EL (cell line): Measurements from ENCODE around the gene FMNL2.

Experiments used
- DNase-seq: peaks from one replicate; pipeline ENCODE4 v3.0.0-alpha.2; 2016

FMNL2 gene

DNA sequence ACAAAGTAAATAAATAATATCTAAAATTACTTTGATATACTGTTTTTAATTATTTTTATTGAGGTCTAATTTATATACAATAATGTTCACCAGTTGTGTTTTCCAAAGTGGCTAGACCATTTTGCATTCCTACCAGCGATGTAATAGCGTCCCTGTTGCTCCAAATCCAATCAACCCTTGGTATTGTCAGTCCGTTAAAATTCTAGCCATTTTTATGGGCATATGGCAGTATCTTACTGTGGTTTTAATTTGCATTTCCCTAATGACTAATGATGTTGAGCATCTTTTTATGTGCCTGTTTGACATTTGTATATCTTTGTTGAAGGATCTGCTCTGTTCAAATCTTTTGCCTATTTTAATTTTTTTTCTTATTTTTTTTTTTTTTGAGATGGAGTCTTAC, 197.3 kb downstream of the FMNL2 start:
- DNase-seq = peak; percentile 57

DNA sequence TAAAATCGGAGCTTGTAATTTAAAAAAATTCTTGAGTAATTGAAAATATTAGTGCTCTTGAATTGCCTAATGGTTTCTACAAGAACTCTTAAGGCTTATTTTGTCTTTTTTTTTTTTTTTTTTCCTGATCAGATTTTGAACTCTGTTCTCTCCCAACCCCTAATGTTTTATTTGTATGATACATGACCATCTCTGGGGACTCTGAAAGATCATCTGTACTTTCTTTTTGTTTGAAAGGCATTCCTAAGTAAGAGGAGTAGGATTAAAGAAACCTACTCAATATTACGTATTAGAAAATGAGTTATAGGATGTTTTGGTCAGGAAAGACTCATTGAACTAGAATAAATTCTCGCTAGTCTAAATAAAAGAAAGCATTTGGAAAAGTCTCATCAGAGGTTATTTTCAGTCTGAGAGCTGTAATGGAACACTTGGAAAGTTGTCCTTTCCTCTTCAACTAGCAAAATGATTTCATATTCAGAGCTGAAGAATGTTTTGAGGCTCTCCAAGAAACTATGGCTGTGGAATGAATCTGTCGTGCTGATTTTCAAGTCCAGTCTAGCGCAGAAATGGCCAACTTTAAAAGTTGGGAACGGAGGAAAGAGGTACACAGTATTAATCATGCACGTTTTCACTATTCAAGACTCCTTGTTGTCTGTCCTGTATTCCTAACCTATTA, 199.6 kb downstream of the FMNL2 start:
- no peak for DNase-seq

DNA sequence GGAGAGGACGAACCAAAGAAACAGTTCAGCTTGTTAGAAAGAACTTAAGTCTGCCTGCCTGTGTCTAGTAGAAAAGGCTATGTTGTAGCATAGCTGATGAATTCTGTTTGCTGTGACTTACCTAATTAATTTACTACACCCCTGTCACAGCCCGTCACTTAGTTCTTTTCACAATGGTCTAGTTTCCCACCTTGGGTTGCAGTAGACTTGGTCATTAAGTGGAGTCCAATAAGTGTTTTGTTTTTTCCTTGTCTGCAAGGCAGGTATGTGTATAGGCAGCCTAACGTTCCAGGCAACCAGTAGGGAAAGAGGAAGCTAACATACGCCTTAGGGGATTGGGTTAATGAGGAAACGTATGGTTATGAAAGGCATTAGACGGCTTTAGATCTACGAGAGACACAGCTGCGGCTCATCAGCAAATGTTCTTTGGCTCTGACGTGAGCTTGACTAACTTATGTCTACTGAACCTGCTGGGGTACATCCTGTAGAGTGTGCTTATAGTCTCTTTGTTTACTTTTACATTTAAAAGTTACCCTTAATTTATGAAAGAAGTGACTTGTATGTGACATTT, 202.2 kb downstream of the FMNL2 start:
- DNase-seq = no peak

DNA sequence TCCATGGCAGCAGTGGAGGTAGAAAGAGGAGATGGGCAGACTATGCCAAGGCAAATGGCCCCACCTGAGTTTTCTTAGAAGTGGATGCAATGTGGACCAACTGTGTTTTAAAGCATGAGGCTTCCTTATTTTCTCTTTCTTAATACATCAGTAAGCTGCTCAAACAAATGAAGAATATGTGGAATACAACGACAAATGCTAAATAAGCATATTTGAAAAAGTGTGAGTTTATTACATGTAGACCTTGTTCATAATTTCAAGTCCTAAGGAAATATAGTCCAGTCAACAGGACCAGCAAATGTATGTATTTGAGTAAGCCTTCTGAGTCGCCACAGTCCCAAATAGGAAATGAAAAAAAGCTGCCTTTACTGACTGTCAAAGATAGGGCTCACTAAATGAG, 204.4 kb downstream of the FMNL2 start:
- no peak for DNase-seq

DNA sequence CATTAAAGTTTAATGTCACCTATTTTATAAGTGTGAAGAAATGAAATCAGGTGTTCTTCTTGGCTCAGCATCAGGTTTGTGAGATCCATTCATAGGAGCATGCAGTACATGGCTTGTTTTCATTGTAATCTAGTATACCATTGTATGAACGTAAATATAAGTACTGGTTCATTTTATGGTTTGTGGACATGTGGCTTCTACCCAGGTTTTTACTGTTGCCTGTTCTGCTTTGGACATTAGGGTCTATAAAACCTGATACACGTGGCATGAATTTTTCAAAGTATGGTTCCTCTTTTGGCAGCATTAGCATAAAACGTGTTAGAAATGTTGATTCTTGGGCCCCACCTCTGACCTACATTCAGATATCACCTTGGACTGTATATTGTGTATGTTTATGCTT, 206.7 kb downstream of the FMNL2 start:
- DNase-seq = no peak

DNA sequence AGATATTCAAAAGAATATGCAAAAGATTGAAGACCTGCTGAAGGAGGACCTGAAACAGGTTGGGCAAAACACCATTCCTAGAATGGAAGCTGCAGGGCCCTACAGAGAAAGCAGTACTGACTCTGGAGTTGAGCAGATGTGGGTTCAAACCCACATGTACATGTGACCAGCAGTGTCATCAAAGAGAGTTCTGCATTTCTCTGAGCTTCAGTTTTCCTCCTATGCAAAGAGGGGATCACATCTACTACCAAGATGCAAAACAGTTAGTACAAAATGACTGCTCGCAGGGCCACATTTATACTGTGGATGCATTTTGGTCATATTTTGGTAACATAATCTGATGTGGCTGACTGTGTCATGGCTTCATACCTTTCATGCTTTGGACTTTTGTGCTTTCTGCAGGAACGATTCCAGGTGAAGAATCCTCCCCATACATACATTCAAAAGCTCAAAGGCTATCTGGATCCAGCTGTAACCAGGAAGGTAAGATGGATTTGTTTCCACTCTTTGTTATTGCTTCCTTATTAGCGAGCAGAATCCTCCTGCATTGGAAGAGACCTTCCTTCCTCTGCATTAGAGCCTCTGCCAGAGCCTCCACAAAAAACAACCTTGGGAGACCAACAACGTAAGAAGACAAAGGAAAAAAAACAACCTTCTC, 207.5 kb downstream of the FMNL2 start:
- DNase-seq = no peak

DNA sequence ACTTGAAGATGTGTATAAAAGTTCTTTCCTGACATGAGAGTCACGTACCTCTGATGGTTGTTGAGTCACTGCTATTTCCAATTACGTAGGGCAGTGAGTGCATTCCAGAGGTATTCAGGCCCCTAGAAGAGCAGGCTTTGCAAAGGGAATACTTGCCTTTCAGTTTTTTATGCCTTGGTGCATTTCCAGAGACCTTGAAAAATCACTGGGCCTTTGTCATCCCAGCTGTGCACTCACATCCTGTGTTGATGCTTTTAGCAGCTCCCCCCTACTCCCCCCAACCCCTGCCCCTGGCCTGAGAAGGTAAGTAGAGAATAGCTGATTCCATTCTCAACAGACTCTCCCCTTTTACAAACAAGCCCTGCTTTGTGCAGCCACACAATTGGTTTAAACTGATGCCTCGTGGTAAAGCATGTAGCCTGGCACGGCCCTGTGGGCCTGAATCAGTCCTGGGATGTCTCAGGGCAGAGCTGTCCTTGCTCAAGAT, 208.1 kb downstream of the FMNL2 start:
- peak; percentile 94 for DNase-seq

DNA sequence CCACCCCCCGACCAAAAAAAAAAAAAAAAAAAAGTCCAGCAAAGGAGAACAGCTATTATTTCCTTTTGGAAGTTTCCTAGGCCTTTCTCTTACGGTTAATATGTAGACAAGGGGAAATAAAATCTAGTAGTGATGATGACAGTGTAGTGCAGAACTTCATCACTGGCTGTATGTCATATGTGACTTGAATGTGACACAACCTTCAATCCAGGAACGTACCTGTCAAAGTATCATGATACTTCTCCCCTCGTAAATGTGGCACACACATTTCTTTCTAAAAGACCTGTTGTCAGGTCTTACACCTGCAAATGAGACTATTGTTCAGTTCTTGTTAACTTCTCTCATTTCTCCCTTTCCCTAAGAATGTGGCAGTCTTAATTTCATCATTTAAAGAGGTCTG, 208.7 kb downstream of the FMNL2 start:
- DNase-seq = no peak

DNA sequence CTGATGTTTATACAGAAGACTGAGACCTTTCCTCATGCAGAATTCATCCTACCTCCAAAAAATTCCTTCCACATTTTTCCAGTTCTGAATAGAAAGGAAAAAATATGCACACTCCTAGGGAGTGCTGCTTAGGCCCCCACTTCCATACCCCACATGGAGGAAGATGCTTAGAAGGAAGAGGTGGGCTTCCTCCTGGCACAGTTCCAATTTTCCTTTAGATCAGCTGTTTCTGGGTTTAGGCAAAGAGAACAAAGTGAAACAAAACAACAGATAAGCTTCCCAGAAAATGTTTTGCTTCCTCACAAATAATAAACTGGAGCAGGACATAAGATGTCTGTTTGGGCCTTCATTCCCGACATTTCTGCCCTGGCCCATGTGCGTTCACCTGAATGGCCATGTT, 209.7 kb downstream of the FMNL2 start:
- DNase-seq = no peak

DNA sequence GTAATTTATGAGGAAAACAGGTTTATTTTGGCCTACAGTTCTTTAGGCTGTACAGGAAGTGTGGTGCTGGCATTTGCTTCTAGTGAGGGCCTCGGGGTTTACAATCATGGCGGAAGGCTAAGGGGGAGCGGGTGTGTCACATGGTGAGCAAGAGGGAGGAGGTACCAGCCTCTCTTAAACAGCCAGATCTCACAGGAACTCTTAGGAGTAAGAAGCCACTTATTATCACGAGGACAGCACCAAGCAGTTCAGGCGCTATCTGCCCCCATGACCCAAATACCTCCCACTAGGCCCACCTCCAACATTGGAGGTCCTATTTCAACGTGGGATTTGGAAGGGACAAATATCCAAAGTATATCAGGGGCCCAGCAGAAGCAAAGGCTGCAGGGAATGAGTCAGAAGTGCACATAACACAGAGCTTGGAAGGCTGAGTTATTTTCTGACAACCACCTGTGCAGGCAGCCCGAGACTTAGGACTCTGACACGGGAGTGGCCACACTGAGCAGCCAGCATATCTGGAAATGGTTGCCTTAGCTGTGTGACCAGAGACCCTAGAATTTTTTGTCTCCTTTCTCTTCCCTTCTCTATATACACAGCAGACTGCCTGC, 211.4 kb downstream of the FMNL2 start:
- DNase-seq = no peak

DNA sequence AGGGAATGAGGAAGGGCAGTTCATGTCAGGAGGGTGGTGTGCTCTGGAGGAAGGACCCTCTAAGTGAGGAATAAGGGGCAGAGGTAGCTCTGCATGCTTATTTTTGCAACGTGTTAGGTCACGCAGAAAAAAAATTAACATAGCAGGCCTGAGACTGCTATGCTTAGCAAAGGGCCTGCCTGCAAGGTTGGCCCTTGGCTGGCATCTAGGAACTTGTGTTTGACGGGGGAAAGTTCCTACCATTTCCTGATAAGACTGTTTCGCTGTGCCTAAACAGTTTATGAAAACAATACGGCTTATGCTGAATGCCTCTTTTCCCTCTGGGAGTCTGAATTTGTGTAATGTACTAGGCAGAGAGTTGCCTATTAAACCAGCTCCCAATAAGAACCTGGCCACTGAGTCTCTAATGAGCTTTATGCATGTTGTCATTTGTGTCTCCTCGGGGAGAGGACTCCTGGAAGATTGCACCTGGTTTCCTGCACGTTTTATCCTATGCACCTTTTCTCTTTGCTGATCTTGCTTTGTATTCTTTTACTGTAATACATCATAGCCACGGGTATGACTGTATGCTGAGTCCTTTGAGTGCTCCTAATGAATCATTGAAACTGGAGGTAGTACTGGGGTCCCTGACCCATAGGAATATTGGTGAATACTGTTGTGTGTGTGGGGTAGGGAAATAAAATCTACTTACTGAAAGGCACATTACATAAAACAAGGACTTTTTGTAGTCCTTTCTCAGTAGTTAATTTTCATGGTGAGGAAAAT, 213.3 kb downstream of the FMNL2 start:
- DNase-seq = no peak

DNA sequence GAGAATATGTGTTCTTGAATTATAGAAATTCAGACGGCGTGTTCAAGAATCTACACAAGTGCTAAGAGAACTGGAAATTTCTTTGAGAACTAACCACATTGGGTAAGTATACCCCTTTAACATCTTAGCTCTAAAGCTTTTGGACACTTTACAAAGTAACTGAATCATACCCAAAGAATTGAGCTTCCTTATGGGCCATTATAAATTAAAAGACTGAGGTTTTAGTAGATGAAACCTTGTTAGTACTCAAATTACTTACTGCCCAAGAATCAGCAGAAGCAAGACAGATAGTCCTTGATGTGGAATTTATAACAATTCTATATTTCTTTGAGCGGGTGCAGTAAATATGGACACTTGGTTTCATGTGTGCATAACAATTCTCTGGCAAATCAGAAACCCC, 214.0 kb downstream of the FMNL2 start:
- peak; percentile 32 for DNase-seq

DNA sequence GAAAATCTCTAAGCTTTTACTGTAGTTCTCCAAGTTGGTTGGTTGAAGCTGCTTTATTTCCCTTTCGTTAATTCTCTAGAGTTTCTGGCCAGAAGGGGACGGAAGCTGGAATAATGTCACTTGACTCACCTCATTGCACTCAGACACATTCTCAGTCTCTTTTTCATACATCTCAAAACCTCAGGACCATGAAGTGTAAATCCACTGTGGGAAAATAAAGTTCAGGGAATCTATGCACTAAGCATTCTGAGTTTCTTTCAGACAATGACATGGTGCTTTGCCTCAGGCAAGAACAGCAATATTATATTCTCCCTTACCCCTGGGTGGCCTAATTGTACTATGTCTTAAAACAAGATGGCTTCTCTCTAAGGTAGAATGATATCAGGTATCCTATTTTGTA, 214.4 kb downstream of the FMNL2 start:
- DNase-seq = peak; percentile 38

DNA sequence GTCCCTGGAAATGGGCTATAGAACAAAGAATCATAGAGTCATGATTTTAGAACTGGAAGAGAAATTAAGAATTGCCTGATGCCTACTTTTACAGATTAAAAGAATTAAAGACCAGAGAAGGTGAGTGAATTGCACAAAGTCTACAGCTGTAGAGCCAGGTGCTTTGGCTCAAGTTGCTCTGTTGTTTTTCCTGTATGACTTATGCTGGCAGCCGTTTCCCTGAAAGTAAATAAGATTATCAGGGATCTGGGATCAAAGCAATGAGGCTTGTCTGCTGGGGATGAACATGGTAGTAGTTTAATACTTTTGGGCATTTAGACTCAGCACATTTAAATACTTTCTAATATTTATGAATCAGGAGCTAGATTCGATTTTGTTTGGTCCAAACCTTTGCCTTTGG, 215.4 kb downstream of the FMNL2 start:
- no peak for DNase-seq

DNA sequence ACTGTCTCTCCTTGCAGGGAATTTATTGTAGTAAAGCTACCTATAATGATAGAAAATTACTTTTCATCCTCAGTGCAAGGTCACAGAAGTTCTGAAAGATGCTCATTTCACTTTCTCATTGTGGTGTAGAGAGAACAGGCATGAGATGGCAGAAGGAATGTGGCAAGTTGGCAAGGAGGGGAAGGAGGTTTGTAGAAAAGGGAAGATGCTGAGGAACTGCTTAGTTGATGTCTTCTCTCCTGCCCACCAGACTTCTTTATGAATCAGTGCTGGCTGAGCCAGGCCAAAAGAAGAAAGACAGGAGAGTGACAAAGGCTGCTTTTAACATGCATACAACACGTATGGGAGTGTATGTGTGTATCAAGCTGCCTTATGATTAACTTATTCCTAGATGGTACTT, 217.9 kb downstream of the FMNL2 start:
- no peak for DNase-seq

DNA sequence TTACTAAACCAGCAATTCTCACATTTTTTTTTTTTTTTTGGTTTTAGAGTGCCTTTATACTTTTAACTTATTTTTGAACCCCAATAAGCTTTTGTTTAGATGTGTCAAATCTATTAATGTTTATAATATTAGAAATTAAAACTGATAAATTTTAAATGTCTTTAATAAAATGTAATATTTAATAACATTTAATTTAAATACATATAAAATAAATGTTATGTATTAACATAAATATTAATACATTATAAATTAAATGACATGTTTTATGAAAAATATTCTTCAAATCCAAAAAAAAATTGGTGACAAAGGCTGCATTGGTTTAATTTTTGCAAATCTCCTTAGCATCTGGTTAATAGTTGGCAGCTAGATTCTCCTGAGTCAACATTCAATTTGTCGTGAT, 218.5 kb downstream of the FMNL2 start:
- DNase-seq = no peak

DNA sequence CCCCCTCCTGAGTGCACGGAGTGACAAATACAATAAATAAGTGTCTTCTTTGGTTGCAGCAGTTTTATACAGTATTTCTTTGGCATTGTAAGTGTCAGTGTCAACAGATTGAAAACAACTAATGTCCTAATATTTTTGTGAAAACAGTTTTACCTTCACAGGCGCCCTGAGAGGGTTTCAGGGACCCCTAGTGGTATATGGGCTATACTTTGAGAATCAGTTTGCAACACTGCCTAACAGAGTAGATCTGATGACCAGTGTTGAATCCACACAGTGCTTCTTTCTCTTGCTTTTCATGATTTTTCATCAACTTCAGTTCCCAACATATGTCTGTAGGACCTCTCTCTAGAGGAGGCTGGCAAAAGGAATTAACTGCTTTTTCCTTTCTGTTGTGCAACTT, 220.1 kb downstream of the FMNL2 start:
- no peak for DNase-seq

DNA sequence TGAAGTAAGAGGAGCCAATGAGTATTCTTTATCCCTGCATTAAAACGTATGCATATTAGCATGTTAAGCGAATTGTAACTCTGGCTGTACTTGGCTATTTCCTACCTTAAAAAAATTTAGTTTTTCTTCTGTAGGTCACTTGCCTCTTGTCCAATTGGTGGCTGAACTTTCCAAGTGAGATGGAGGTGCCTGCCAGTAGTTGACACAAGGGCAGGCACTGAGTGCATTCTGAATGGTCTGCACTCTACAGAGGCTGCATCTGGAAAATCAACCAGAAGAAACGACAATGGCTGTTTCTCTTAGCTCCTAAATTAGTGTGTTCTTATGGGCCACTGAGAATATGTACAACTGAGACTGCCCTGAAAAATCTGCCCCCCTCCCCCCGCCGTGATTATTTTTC, 221.5 kb downstream of the FMNL2 start:
- DNase-seq = no peak

DNA sequence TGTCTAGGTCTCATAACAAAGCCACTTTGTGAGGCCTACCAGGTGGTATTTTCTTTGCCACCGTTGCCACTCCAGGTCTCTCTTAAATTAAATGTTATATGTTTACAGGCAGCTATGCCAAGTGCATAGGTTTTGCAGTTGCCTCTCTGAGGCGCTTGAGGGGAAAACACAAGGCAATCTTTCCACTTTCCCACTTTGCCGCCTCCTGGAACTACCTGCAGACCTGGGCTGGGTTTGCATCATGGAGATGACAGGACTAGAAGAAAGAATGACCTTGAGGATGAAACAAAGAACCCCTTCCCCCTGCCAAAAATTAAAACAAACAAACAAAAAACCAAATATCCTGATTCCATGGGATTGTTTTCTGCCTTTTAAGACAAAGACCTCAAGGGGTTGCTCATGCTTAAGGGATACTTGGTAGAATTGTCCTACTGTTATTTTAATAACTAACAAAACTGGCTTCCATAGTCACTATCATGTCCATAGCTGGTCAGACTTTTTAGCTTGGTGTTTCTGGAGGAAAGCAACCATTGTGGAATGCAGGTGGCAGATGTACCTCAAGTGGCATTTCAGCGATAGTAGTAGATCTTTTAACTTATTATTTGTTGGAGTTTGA, 222.4 kb downstream of the FMNL2 start:
- no peak for DNase-seq

DNA sequence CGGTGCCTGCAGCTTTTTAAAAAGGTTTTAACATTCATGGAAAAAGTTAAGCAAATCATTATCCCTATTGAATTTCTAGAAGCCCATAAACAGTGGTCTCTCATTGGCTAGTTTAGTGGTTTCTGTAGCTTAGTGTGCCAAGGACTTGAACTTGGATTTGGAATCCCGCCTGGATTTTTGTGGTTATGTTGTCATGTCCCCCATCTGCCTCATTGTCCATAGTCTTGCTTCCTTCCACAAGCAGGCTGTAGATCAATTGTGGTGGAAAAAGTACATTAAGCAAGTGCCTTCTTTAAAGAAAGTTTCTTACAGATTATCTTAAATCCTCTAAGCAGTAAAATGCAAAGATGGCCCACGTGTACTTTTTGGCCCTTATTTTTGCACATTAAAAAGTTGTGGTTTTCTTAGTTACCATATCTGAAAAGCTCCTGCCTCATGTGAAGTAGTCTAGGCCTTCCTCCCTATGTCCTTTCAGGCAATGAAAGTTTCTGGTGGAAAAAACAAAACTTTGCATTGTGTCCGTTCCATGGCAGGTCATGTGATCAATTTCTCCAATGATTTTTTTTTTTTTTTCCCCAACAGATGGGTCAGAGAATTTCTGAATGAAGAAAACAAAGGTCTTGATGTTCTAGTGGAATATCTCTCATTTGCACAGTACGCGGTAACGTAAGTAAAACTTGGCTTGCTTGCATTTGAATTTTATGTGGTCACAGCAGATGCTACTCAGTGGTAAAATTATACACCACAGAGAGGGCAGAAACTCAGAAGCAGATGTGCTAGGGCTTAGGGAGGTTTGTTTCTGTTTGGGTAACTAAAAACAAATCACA, 223.4 kb downstream of the FMNL2 start:
- peak; percentile 92 for DNase-seq

DNA sequence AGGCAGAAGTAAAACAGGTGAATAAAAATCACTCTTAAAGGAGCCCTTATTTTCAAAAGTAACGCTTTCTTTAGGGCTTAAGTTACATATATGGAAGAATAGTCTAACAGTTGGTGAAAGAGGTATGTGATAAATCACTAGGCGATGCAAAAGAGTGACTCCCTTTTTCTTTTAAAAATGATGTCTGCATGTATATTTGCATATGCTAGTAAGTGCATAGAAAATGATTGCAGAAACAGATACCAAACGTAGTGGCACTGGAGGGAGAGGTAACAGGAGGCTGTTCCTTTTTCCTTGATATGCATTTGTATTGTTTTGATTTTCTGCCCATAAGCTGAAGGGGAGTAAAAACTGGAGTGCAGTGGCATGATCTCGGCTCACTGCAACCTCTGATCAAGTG, 224.0 kb downstream of the FMNL2 start:
- DNase-seq = no peak

DNA sequence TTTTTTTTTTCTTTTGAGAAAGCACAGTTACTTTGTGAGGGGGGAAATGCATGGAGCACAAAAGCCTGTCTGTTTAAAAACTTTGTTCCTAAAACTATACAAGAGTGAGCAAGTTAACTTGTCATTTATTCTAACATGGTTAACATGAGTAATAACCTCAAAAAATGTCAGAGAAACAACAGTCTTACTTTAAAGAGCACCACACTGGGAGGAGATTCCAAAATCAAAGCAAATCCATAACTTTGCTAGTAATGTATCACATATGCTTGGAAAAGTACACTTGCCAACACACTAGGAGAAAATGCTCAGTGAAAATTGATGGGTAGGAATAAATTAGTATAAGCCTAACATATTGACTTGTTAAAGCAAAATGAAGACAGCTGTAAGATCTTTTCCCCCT, 225.2 kb downstream of the FMNL2 start:
- peak; percentile 72 for DNase-seq
